Measurements from ENCODE around the gene MARCHF3.

GRCh38 chr5:126818736-126819135 is 211.6 kb downstream of the MARCHF3 start:
- TF ChIP-seq RNF2 (IDR thresholded peaks at IDR 0.05; ENCODE audit: borderline replicate concordance, low read depth) (no peak), POLR2A (IDR thresholded peaks at IDR 0.05; ENCODE audit: low read length) (no peak), REST (IDR thresholded peaks at IDR 0.05) (no peak), CEBPB (IDR thresholded peaks at IDR 0.05) (no peak), GATA3 (IDR thresholded peaks at IDR 0.05; ENCODE audit: borderline replicate concordance) (no peak), CTCF (IDR thresholded peaks at IDR 0.05) (no peak), PBX3 (IDR thresholded peaks at IDR 0.05) (no peak), RCOR1 (IDR thresholded peaks at IDR 0.05; ENCODE audit: low read depth, low read length) (no peak)

Data from A549 (cell line).